Frontal cortex (tissue), 4 donors: Measurements from ENCODE around the gene TANC1. TPM values are rescaled to one million over a fixed set of nuclear protein-coding genes. Genes with fewer than 3 reads are reported as not detected.

ENCODE experiments used
- DNase-seq, 2 donors: peaks; one replicate each; pipeline ENCODE4 v3.0.0; 2012; ENCODE audit warnings: low spot score in 2 of 2
- FAIRE-seq: peaks from 2 replicates; lab custom pipeline; 2012; peaks lifted over from hg19 to GRCh38; lab: Jason Lieb, UNC
- total RNA-seq: library from RNA; depleted of rRNA; stranded (reverse); fragments of >200 nt; gene quantifications from one replicate; pipeline ENCODE4 v1.2.3, GENCODE V29; 2014
- donor health status: control.
- donor health status: control.
- donor health status: control.

The TANC1 gene
- total RNA-seq, 1 donor from 2014 or later: 4.1 TPM

DNA sequence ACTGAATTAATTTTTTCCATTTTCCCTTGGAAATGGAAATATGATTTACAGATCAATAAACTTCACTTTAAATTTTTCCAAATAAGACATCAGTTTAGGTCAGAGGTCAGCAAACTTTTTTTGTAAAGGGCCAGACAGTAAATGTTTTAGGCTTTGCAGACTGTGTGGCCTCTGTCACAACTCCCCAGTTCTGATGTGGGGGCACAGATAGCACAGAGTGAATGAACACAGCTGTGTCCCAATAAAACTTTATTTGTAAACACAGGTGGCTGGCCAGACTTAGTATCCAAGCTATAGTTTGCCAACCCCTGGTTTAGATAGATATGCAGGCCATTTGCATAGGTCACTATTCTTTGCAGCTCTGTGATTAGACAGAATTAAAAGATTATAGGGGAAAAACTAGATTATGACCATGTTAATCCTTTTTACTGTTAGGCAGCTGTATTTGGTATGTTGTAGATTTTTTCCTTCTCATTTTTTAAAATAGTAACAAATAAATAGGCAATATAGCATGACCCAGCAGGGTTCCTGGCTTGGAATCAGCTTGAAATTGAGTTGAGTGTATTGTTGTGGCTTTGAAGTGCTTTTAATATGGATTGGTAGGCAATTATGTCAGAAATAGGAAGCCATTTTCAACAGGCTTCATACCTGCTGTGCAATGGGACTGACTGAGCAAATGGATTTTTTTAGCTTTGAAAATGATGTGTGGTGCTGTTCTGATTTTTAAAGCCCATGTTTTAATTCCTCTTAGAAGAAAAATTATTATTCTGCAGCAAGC, 258.4 kb downstream of the TANC1 start:
- no peak for DNase-seq

DNA sequence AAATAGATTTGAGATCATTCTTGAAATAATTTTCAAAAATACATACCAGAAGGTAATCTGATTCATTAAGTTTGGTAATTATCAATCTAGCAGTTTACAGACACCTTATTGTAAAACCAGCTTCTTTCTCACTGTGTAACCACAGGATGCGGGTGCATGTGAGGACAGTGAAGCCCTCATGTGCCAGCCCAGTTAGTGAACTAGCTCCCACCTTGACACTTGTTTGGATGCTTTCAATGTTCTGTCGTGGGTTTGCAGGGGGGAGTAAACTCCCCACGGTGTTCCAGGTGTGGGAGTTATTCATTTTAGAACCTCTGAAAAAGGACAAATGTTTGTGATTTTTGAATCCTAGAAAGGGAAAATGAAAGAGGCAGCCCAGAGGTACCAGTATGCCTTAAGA, 259.0 kb downstream of the TANC1 start:
- no peak for DNase-seq

More for the DNA sequence above, 258.4 kb downstream of the TANC1 start:
- no peak for FAIRE-seq

DNA sequence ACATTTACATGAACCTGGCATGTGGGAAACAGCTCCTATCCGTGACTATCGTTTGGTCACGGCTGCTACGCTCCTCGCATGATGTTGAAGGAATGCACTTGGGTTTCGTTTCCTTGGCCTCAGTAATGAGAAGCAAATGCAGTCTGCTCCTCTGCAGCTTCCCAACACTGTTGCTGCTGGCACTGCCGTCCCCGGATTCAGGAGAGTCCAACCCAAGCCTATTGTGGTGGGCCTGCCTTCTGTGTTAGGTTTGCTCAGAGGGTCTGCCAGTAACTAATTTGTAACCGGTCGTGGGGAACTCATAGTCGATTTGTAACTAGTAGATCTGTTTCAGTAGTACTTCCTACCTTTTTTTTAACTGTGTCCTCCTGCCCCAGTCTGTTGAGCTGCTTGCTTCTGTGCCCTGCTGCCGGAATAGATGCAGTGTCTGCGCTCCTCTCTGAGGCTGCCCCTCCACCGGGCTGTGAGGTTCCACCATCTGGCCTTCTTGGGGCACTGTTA, 259.7 kb downstream of the TANC1 start:
- no peak for FAIRE-seq
- no peak for DNase-seq

More for the DNA sequence above, 259.0 kb downstream of the TANC1 start:
- FAIRE-seq: no peak

DNA sequence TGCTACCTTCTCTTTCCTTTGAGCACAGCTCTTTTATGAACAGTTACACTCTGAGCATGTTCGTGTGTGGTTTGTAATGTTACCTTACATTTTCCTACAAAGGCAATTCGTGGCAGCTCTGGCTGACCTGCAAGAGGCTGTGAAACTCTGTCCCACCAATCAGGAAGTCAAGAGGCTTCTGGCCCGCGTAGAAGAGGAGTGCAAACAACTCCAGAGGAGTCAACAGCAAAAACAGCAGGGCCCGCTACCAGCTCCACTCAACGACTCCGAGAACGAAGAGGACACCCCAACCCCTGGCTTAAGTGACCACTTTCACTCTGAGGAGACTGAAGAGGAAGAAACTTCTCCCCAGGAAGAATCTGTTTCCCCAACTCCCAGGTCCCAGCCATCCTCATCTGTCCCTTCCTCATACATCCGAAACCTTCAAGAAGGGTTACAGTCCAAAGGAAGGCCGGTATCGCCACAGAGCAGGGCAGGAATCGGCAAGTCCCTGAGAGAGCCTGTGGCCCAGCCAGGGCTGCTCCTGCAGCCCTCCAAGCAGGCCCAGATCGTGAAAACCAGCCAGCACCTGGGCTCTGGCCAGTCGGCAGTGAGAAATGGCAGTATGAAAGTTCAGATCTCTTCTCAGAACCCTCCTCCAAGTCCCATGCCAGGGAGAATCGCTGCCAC, 261.2 kb downstream of the TANC1 start:
- FAIRE-seq: no peak

DNA sequence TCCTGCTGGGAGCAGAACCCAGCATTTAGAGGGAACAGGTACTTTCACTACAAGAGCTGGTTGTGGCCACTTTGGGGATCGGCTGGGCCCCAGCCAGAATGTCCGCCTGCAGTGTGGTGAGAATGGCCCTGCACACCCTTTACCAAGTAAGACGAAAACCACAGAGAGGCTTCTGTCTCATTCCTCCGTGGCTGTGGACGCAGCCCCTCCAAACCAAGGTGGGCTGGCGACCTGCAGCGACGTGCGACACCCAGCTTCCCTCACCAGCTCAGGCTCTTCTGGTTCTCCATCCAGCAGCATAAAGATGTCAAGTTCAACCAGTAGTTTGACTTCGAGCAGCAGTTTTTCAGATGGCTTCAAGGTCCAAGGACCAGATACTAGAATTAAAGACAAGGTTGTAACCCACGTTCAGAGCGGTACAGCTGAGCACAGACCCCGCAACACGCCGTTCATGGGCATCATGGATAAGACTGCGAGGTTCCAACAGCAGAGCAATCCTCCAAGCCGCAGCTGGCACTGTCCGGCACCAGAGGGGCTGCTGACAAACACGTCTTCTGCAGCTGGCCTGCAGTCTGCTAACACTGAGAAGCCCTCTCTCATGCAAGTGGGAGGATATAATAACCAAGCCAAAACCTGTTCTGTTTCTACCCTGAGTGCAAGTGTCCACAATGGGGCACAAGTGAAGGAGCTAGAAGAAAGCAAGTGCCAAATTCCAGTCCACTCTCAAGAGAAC, 261.9 kb downstream of the TANC1 start:
- DNase-seq (no peak), FAIRE-seq (no peak)

More for the DNA sequence above, 261.2 kb downstream of the TANC1 start:
- no peak for DNase-seq

DNA sequence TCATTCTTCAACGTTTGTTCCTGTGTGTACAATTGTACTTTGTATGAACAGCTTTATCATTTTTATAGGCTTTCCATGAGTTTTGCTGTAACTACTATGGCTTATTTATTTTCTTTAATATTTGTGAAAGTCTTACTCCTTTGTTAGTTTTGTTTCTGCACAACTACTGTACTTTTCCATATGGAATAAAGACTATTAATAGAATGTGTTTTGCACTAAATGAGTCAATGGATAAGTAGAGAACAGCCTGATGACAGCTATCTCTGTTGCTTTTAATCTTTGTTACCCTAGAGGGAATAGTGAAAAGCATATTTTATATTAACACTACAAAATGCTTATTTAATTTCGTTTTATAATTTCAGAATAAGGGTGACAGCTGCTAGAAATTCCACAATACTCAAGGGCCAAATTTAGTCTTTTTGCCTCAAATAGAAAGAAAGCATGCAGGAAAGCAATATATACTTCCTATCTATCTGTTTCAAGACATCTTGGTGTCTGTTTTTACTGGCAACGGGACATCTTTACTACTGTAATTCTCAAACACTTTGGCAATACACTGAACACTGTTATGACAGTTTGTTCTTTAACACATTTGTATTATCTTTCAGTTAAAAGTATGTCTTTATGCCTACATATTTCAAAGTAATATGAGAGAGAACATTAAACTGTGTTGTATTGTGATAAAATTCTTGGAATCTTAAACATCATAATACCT, 264.2 kb downstream of the TANC1 start:
- DNase-seq (no peak), FAIRE-seq (no peak)

DNA sequence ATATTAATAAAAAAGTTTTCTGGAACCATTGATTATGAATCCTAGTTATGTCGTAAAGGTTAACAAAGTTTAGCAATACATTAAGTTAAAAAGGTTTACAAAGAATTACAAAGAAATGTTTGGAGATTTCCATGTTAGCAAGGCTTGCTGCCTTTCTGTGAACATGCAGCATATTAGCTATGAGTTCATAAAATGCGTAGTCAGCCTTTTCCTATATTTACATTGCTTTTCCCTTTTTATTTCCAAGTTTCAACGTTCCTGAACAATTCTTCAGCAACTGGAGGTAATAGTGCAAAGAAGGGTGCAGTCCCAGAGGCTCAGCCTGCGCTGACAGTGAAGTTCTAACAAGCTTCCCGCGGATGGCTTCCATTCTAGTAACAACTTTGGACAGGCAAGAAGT, 266.4 kb downstream of the TANC1 start:
- DNase-seq (no peak), FAIRE-seq (no peak)

DNA sequence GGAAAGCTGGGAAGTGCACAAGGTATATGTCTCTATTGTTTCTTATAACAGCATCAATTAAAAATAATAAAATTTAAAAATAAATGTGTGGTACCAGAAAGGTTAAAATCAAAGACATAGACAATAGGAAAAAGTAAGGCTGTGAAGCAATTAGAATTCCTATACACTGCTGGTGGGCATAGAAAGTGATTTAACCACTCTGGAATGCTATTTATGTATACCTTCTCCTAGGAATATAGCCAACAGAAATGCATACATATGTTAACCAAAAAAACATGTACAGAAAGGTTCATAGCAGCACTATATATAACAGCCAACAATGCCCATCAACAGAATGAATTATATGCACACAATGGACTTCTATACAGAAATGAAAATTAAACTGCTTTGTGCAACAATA, 275.1 kb downstream of the TANC1 start:
- no peak for DNase-seq
- FAIRE-seq: no peak

DNA sequence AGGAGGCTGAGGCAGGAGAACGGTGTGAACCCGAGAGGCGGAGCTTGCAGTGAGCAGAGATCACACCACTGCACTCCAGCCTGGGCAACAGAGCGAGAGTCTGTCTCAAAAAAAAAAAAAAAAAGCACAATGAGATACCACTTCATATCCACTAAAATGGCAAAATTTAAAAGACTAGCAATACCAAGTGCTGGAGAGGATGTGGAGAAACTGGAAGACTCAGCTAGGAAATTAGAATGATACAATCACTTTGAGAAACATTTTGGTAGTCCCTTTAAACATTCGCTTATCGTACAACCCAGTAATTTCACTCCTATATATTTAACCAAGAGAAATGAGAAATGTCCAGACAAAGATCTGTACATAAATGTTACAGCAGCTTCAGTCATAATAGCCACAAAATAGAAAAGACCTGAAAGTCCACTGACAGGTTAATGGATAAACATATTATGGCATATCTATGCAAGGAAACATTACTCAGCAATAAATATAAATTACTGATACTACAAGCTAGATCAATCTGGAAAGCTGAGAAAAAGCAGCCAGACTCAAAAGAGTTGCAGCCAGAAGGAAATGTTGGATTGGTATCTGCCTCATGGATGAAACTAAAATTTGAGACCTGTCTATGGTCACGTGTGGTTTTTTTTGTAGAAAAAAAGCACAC, 278.0 kb downstream of the TANC1 start:
- no peak for FAIRE-seq
- DNase-seq: no peak

DNA sequence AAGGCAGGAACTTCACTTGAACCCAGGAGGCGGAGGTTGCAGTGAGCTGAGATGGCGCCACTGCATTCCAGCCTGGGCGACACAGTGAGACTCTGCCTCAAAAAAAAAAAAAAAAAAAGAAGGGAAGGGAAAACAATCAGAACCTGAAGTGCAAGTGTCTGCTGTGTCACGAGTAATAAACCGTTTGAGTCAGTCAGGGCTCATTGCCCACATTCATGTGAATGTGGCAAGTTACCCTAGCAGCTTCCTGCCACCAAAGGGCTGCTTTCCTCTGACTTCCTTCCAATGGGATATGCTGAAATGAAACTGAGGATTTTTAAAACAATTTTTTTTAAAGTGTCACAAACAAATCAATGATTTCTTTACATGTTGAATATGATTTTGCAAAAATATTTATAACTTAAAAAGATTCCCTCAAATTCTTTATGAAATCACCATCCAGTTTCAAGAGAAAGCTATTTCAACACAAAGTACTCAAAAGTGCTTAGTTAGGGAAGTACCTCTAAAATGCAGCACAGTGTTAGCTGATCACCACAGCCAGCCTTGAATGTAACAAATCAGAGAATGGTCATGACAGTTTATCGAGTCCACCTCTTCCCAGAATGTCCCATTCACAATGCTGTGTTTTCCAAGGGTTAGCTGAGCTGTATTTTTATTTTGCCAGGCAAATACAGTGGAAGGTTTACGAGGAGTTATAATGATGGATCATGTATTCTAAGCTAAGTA, 281.7 kb downstream of the TANC1 start:
- peak; percentile 32 to 46 for DNase-seq
- peak; percentile 64 for FAIRE-seq

DNA sequence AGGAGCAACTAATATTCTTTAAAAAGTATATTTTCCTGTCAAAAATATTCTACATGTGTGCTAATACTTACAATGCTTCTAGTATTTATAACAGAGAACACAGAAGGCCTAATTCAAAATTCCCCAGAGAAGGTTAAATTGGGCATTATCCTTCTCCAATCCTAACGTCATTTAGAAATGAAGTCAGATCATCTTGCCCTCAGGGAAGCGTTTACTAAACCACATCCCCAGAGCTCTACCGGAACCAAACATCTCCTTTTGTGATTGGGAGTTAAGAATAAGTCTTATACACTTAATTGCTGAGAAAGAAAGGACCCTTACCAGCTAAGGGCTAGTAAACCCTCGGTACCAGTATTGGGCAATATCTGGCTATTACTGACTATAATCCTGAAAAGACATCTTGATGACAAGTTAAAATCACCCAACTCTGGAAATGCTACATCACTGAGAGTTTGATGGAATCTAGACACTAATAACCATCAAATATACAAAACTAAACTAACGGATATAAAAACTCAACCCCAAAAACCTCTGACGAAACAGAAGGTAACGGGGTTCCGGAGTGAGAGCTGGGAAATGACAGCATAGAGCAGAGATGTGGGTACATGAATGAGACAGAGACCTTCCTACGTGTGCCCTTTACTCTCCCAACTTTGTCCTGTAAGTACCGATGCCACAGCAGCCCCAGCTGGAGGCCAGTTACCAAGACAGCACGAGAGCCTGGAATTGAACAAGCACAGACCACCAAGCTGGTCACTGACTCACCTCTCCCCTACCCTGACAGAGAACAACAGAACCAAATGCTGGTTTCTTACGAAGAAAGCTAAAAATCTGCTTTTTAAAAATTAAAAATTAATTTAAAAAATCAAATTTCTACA, 283.1 kb downstream of the TANC1 start:
- DNase-seq (no peak), FAIRE-seq (no peak)

DNA sequence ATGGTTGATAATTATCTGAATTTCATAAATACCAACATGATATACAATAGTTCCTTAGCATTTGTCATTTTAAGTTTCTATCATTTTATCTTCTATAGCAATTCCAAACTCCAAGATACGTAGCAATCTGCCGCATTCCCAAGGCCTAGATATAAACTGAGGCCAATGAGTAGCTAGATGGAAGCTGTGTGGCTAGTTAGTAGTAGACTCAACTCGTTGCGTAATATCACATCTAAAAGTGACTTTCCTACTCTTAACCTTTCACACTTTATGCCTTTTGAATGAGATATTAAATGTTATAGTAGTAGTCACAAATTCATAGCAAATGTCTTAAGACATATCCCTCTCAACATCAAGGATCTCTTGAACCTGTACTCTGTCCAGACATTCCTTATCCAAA, 284.5 kb downstream of the TANC1 start:
- no peak for DNase-seq
- no peak for FAIRE-seq

DNA sequence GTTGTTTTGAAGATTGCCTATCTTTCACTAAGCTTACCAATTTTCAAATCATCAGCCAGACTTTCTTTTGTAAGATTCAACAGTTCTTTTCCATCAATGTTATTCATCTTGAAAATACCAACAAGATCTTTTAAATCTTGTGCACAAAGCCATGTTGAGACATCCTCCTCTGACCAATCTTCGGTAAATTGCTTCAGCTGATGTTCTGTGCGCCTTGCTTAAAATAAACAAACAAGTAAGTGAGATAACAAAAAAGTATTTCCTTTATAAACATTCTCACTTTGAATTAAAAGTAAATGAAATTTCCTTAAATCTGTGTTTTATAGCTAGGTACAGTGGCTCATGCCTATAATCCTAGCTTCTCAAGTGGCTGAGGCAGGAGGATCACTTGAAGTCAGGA, 287.7 kb downstream of the TANC1 start:
- FAIRE-seq: no peak

DNA sequence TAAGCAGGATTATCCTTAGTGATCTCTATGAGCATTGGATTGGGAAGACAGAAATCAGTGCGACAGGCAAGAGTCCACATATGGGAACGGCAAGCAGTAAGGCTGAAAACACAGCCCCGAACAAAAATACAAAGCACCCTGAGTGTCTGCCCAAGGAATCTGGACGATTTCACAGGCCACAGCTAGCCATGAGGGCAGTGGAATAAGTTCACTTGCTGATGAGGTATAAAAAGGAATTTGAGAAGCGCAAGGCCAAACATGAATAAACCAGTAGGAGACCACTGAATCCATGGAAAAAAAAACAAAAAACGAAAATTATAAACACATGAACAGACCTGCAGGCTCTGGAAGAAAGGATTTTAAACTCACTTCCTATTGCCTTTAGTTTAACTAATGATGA, 293.8 kb downstream of the TANC1 start:
- no peak for DNase-seq
- FAIRE-seq: no peak

More for the DNA sequence above, 287.7 kb downstream of the TANC1 start:
- no peak for DNase-seq

DNA sequence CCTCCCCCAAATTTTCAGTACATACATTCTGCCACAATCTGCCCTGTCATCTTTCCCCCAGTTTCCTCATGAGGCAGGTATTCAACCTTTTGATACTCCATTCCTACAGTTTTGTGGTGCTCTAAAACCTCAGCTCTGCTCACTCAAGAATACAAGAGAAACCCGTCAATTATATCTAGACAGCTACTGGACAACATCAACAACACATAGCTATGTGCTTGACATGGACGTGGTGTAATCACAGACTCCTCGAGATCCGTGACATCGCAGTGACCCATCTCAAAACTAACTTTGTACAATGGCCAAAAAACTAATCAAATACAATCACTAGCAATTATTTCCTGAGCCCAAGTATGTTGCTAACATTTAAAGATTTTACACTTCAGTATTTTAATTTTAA, 294.5 kb downstream of the TANC1 start:
- FAIRE-seq: no peak

DNA sequence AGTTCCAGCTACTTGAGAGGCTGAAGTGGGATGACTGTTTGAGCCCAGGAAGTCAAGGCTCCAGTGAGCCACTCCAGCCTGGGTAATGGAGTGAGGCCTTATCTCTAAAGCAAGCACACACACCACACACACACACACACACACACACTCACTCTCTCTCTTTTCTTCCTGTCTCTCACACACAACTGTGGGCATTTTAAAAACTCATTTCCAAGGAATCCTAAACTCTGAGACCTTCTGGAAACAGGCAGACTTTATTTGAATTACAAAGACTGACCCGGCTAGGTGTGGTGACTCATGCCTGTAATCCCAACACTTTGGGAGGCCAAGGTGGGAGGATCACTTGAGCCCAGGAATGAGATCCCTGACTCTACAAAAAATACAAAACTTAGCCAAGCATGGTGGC, 296.7 kb downstream of the TANC1 start:
- FAIRE-seq: no peak

More for the DNA sequence above, 294.5 kb downstream of the TANC1 start:
- no peak for DNase-seq

DNA sequence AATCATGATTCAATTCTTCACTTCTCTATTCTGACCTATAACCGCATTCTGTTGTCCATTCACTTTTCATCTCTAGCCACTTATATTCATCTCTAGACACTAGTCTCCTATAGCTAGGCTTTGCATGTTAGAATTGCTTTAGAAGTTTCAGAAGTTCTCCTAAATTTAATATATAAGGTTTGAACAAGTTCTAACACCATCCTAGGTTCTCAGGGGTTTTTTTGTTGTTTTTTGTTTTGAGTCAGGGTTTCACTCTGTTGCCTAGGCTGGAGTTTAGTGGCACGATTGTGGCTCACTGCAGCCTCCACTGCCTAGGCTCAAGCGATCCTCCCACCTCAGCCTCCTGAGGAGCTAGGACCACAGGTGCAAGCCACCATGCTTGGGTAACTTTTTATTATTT, 298.1 kb downstream of the TANC1 start:
- FAIRE-seq: no peak
- DNase-seq: no peak

More for the DNA sequence above, 296.7 kb downstream of the TANC1 start:
- DNase-seq: no peak

DNA sequence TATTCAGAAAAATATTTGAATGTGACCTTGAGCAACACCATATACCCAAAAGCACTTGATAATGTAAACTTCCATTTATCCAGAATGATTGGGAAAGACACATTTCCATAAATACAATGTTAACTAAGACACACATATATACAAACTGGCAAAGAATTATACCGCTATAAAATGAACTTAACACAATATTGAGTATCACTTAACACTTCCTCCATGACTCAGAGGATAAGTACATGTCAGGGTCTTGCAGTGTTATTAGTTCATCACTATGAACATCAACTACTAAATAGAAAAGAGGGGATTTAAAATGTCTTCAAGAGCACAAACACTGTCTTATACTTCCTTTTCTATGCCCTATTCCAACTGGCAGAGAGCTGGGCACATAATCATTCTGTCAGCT, 299.5 kb downstream of the TANC1 start:
- no peak for FAIRE-seq

More for the DNA sequence above, 299.5 kb downstream of the TANC1 start:
- DNase-seq: no peak
